GM19467 (cell line): ENCODE measurements around the gene NRXN3.
"Not testable (repeated sequence)": the region's sequence is repeated elsewhere in the genome, so short reads cannot be mapped to it uniquely, and the experiment has no call there.

Experiments used
- ATAC-seq: cut with Tn5 transposase; IDR thresholded peaks from one replicate; pipeline ENCODE4 v1.9.1; 2021; ENCODE audit warnings: mild to moderate bottlenecking, moderate library complexity; ENCODE audit not compliant: unreplicated experiment

The NRXN3 gene

DNA sequence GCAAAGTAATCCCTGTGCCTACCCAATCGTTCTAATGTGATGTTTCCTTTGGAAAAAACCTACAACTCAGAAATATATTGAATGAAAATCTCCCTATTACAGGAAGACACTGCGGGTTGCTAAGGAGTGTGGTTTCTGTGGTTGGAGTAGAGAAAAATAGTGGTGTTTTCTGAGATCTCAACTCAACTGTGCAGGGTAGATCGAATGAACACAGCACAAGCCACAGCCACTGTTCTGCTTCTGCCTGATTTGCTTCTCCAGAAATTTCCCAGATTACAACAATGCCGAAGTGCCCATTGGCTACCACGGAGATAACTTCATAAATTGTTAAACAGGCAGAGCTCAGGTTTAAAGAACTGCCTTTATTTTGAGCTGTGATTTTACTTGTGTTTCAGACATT lies 1560.8 kb downstream of the NRXN3 start:
- no peak for ATAC-seq

DNA sequence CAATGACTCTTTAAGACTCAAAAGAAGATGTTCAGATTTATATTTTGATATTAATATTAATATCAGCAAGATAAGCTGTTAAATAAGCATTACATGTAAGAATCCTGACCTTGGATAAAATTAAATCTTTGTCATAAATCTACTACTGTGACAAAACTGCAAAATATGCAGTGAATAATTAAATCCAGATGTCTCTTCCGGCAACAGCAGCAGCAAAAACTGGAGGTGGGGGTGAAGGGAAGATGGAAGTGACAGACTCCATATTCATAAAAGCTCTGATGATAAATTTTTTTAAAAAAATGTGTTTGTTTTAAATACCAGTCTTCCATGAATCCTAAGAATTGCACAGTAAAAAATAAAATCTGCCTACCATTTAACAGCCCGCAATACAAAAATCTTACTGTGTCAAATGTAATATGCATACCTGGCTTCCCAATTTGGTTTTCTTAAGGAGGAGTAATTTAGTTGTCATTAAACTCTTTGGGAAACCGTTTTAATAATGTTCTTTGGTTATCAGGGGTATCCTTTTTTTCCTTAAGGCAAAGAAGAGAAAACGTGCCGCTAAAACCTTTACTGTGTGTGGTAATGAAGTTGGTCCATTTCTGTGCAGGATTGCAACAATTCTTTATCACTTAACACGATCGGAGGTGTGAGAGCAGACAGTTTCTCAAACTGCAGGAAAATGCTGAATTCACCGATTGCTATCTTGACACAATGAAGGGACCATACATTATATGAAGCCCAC lies 1562.9 kb downstream of the NRXN3 start:
- ATAC-seq, result no peak

GRCh38 chr14:79734151-79734550 lies 1564.0 kb downstream of the NRXN3 start:
- ATAC-seq, result no peak

GRCh38 chr14:79734656-79735055 lies 1564.5 kb downstream of the NRXN3 start:
- ATAC-seq, result no peak

GRCh38 chr14:79735121-79735520 lies 1564.9 kb downstream of the NRXN3 start:
- ATAC-seq, result no peak

DNA sequence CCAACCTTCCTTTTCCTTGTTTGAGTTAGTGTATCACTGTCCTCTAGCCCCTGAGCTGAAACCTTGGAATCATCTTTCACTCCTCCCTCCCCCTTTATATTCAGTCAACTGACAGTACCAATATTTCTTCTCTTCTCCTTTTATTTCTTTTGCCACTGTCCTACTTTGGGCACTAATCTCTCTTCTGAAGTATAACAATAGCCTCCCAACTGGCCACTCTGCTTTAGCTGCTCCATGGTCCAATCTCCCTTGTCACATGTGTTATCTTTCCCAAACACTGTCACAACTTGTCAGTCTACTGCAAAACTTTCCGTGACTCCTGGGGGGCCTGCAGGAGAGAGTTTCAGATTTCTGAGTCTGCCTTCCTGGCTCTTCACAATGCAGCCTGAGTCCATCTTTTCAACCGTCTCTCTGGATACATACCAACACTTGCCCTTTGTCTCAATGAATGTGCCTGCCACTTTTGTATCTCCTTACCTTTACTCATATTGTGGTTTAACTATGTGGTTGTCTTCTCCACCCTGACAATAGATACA lies 1570.0 kb downstream of the NRXN3 start:
- no peak for ATAC-seq

DNA sequence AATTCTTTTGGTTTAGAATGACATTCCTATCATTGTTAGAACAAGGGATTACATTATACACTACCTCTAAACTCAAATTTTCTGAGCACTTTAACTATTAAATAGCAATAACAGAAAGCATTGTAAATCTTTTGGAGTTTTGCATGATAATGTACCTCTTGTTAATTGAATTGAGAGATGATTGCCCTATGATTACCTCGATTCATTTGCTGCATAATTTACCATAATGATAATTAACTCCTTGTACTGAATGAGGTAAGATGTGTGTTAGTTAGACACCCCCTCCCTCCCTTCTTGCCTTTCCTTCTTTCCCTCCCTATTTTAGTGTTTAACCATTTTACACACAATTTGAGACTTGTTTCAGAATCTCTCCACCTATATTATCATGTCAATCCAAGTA lies 1572.0 kb downstream of the NRXN3 start:
- no peak for ATAC-seq

DNA sequence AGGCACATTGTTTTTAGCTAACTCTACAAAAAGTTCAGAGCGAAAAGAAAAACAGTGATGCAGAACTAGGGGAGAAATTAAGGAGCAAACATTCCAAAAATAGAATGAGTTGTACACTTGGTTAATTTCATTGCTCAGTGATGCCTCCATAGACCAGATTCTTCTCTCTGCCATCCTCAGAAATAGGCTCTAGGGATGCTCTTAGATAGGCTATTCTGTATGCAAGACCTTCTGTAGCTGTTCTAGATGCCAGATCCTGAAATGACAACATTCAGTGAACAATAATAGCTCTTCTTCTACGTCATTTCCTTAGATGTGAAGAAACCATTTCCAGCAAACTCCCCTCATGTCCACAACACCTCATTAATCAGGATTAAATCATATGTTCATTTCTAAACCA lies 1574.9 kb downstream of the NRXN3 start:
- no peak for ATAC-seq

GRCh38 chr14:79749065-79749464 lies 1578.9 kb downstream of the NRXN3 start:
- no peak for ATAC-seq

- no peak for ATAC-seq
These were observed 1588.8 kb downstream of the NRXN3 start for GRCh38 chr14:79758985-79759384.

DNA sequence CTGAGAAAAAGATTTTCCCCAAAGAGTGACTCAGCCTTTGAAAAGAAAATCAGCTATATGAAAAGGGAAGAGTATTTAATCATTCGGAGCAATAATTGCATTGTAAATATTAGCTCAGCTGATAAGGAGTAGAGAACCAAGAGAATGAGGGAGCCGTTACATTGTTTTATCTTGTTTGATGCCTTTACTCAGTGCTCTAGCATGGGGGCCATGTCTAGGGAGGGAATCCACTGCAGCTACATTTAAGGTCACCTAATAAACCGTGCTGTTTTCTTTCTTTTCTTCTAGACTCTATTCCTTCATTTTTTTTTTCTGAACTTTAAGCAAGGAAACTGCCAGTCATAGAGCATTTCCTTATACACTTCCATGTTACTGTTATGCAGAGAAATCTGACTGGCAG lies 1594.2 kb downstream of the NRXN3 start:
- no peak for ATAC-seq

DNA sequence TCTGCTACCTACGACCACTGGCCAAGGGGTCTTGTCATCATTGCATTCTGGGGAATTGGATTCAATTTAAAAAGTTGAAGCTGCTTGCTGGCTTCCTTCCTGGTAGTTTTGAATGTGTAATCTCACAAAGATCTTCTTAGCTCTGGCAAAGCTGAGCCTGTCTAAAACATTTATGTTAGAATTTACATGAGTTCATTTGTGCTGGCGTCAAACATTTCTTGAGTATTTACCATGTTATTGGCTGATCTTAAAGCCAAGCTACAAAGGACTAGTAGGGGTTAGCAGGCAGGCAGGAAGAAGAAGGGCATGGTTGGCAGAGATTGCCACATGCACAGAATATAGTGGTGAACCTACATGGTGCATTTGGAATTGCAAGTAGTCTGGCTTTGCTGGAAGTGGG lies 1596.3 kb downstream of the NRXN3 start:
- no peak for ATAC-seq

- no peak for ATAC-seq
These were observed 1597.1 kb downstream of the NRXN3 start for GRCh38 chr14:79767251-79767650.

DNA sequence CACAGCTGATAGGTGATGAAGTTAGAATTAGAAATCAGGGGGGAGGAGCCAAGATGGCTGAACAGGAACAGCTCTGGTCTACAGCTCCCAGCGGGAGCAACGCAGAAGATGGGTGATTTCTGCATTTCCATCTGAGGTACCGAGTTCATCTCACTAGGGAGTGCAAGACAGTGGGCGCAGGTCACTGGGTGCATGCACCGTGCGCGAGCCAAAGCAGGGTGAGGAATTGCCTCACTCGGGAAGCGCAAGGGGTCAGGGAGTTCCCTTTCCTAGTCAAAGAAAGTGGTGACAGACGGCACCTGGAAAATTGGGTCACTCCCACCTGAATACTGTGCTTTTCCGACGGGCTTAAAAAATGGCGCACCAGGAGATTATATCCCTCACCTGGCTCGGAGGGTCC lies 1597.5 kb downstream of the NRXN3 start:
- not testable (repeated sequence) for ATAC-seq

DNA sequence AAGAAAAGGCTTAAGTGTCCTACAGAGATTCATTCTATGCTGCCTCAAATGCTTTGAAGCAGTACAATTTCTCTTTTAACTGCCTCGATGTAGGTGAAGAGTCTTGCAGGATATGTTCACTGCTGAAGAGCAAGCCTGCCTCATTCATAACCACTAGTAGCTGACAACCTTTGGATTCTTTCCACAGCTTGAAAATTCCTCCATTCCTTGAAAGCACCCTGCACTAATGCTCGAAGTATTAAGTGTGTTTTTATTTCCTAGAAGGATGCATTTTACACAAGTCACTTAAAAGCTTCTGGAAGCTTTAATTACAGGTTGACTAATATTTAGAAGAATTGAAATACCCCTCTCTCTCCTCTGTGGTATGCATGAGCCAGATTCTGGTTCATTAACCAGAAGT lies 1611.7 kb downstream of the NRXN3 start:
- no peak for ATAC-seq

DNA sequence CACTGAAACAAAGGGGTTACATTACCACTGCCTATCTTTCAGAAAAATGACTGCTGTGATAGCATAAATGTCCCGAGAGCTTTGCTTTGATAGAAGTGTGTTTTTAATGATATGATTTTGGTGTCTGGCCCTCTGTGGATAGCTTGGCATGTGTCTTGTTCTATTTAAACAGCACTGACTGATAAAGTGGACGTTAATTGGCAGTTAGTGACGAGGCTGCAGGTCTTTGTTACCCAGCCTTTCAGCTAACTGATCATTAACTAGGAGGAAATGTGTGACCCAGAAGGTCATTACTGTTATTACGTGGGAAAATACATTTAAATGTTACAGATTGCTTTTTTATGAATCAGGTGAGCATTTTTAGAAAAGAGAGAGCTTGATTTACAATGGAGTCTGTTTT lies 1612.9 kb downstream of the NRXN3 start:
- ATAC-seq, result no peak

- no peak for ATAC-seq
These were observed 1616.3 kb downstream of the NRXN3 start for GRCh38 chr14:79786522-79786921.

- ATAC-seq, result no peak
These were observed 1618.2 kb downstream of the NRXN3 start for GRCh38 chr14:79788346-79788745.

DNA sequence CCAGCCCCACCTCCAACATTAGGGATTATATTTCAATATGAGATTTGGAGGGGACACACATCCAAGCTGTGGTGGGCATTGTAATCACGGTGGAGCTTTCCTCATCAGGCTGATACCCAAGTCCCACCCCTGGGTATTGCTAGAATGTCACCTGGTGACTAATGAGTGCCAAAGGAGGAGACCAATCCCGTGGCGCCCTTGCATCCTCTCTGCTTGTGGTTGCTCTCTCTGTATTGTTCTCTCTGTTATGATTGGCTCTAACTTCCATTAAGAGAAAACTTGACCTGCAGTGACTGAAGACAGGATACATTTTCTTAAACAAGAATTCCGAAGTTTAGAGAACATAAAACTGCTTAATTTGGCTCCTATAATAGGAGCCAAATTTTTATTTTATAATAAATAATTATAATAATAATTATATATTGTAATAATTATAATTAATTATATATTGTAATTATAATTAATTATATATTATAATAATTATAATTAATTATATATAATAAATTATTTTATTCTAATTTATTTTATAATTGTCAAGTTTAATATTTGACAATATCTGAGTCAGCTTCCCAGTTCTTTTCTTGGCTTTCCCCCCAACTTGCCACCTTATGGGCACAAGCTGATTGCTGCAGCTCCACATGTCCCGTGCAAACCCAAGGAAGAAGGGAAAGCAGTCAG lies 1621.0 kb downstream of the NRXN3 start:
- ATAC-seq, result no peak

DNA sequence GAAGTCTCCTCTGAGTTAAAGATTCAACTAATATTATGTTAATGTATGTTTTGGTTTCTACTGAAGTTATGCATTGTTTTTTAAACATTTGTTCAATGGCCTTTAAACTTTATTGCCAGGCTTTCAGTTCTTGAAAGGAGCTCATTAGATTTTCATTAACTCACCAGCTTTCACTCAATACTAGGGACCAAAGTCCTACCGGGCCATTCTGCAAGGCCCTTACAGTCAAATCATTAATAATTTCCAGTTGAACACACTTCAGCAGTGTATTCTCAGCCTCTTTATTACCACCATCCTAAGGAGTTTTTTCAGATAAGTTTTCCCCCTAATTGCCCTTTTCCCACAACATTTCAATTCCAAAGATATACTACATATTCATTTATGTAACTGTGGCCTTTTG lies 1631.9 kb downstream of the NRXN3 start:
- no peak for ATAC-seq

GRCh38 chr14:79805636-79806035 lies 1635.5 kb downstream of the NRXN3 start:
- ATAC-seq, result no peak

GRCh38 chr14:79809849-79810612 lies 1639.9 kb downstream of the NRXN3 start:
- no peak for ATAC-seq
